Lung (tissue), 12 donors: ENCODE data around the gene GATAD2A. TPM values are rescaled to one million over a fixed set of nuclear protein-coding genes. Genes with fewer than 3 reads are reported as not detected.

Experiments used
- ATAC-seq: fragments of 200-7000 bp; cut with Tn5 transposase; one replicate; pipeline ENCODE4 v1.9.1; 2020; ENCODE audit warnings: moderate number of reproducible peaks; ENCODE audit not compliant: insufficient read depth, low FRiP score
- DNase-seq, 3 donors: peaks; one replicate each; pipeline ENCODE4 v3.0.0-alpha.2; 2013 to 2017
- H3K27ac ChIP-seq, 2 donors: one replicate each; pipeline ENCODE4 v1.5.1; 2013; ENCODE audit warnings: mild to moderate bottlenecking in 2 of 2, moderate library complexity in 2 of 2, control low read depth in 1 of 2, inconsistent platforms in 1 of 2, low read depth in 1 of 2, low read length in 1 of 2
- H3K27me3 ChIP-seq, 3 donors: one replicate each; pipeline ENCODE4 v1.5.1; 2013; ENCODE audit warnings: low read length in 2 of 3; ENCODE audit not compliant: control insufficient read depth in 3 of 3, insufficient read depth in 3 of 3
- H3K36me3 ChIP-seq, 4 donors: one replicate each; pipeline ENCODE4 v1.5.1; 2013; ENCODE audit warnings: low read length in 4 of 4, mild to moderate bottlenecking in 1 of 4, moderate library complexity in 1 of 4; ENCODE audit not compliant: control insufficient read depth in 4 of 4, insufficient read depth in 4 of 4
- H3K4me1 ChIP-seq, 5 donors: one replicate each; pipeline ENCODE4 v1.5.1; 2013; ENCODE audit warnings: low read length in 5 of 5, mild to moderate bottlenecking in 2 of 5, moderate library complexity in 1 of 5; ENCODE audit not compliant: control insufficient read depth in 5 of 5, insufficient read depth in 5 of 5
- H3K4me3 ChIP-seq: one replicate; pipeline ENCODE4 v1.5.1; 2013; ENCODE audit warnings: mild to moderate bottlenecking, control low read depth, moderate library complexity
- H3K9ac ChIP-seq, 2 donors: one replicate each; pipeline ENCODE4 v1.5.1; 2013; ENCODE audit warnings: low read length in 2 of 2, control low read depth in 1 of 2; ENCODE audit not compliant: insufficient read depth in 1 of 2
- H3K9me3 ChIP-seq, 4 donors: one replicate each; pipeline ENCODE4 v1.5.1; 2013; ENCODE audit warnings: low read length in 3 of 4, mild to moderate bottlenecking in 1 of 4, moderate library complexity in 1 of 4; ENCODE audit not compliant: control insufficient read depth in 4 of 4, insufficient read depth in 3 of 4
- WGBS, 2 donors: extraction: QIAGEN DNeasy Blood & Tissue Kit; methylation state at CpG; one replicate each; pipeline ENCODE4 v1.1.7; 2013; 5-methylcytosine and 5-hydroxymethylcytosine counted together
- polyA plus RNA-seq, 2 donors: library from polyadenylated mRNA; stranded (reverse); fragments of 200-250 nt; gene quantifications; one replicate each; pipeline ENCODE4 v1.2.1, GENCODE V29; 2013
- total RNA-seq, 2 donors: library from RNA; depleted of rRNA in 1 of 2; stranded (reverse); fragments of >200 nt in 1 of 2; gene quantifications; one replicate each; pipeline ENCODE4 v1.2.1, GENCODE V29; 2014 to 2021
- TF ChIP-seq, protein P1 (sequence below): IDR thresholded peaks from 2 replicates; pipeline ENCODE4 v1.5.1; 2012; ENCODE audit warnings: mild to moderate bottlenecking; ENCODE audit errors: control extremely low read depth, extremely low read depth
- donor health status: control.
- donor health status: control.
- donor health status: Bipolar disorder and iron deficiency.
- donor health status: healthy.
- donor health status: DM: yes; HTN: yes; CAD: no.

The GATAD2A gene
- total and polyA plus RNA-seq, 4 donors, result 30.6 to 93.7 (median 37.4) TPM

DNA sequence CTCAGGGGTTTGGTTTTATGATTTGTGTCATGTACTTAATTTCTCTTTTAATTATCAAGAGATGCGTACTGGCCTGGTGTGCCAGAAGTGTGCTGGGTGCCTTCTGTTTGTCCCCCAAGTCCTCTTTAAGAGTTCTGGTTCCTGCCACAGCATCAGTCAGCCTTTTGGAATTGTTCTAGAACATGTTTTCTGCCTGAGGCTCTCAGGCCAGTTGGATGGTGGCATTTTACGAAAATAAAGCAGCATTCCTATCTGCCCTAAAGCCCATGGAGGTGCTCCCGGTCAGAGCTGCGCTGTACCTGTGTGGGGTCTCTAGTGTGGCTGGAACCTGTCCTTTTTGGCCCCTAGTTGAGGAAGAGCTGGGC, 55.8 kb downstream of the GATAD2A start:
- no peak for ATAC-seq
- Histone ChIP-seq H3K27ac (peak overlapping the region; percentile 24 to 94), H3K9me3 (peaks cover 0 to 3% (median 0%) of the 10 kb centered on the region in 4 donors), H3K4me3 (no peak overlapping the region), H3K36me3 (peaks cover 4 to 12% (median 8%) of the 10 kb centered on the region in 4 donors), H3K9ac (peak overlapping the region in 1 of 2 donors; percentile 48), H3K27me3 (no peaks in the 10 kb centered on the region), H3K4me1 (peaks cover 26 to 69% (median 61%) of the 10 kb centered on the region in 5 donors)
- TF ChIP-seq, protein P1, sequence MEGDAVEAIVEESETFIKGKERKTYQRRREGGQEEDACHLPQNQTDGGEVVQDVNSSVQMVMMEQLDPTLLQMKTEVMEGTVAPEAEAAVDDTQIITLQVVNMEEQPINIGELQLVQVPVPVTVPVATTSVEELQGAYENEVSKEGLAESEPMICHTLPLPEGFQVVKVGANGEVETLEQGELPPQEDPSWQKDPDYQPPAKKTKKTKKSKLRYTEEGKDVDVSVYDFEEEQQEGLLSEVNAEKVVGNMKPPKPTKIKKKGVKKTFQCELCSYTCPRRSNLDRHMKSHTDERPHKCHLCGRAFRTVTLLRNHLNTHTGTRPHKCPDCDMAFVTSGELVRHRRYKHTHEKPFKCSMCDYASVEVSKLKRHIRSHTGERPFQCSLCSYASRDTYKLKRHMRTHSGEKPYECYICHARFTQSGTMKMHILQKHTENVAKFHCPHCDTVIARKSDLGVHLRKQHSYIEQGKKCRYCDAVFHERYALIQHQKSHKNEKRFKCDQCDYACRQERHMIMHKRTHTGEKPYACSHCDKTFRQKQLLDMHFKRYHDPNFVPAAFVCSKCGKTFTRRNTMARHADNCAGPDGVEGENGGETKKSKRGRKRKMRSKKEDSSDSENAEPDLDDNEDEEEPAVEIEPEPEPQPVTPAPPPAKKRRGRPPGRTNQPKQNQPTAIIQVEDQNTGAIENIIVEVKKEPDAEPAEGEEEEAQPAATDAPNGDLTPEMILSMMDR, result no peak
- 87 to 94% methylated on average over 4 of the region's 4 CpGs for WGBS, 2 donors
- DNase-seq, result no peak

DNA sequence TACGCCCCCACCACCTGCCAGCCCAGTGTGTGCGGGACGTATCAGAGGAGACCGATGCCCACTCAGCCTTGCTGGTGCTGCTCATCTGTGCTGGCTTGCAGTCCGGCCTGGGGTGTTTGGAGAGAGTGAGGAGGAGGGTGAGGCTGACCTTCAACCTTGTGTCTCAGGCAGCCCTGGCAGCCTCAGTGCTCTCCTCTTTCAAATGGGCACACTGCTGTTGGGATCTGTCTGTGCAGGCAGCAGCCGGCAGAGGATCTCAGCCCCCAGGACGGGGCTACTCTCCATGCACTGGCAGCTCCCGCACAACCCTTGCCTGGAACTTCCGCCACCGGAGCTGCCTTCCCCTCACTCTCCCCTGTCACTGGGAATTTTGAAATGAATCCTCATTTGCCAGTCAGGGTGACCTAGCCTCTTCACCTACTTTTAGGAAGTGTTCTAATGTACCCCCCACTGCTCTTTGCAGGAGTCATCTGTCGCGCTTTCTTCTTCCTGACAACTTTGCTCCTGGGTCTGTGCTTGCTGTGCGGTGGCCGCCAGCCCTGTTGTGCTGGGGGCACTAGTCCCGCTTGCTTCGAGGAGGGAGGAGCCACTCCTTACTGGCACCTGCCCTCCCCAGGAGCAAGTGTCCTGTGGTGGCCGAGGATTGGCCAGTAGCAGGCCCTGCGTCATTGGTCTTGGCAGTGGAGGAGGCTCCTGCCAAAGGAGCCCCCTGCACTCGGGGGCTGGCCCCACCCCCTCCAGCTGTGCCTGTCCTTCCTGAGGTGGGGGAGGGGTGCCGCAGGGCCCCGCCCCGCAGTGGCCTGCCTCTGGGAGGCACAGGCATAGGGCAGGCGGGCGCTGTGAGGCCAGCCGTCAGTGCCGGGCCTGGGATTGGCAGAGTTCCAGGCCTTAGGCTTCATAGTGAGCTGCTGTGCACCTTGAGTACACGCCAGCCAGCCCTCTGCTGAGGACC, 56.5 kb downstream of the GATAD2A start:
- TF ChIP-seq, protein P1, result no peak
- Histone ChIP-seq H3K4me1 (peaks cover 26 to 69% (median 61%) of the 10 kb centered on the region in 5 donors), H3K27me3 (no peaks in the 10 kb centered on the region), H3K36me3 (peaks cover 5 to 17% (median 12%) of the 10 kb centered on the region in 4 donors), H3K9ac (peak overlapping the region in 1 of 2 donors; percentile 48), H3K9me3 (peaks cover 0 to 3% (median 1%) of the 10 kb centered on the region in 4 donors), H3K4me3 (no peak overlapping the region), H3K27ac (peak overlapping the region; percentile 30 to 94)
- DNase-seq, result peak; percentile 79 to 88 (median 85)
- ATAC-seq, result no peak
- WGBS, 2 donors, result 31 to 36% methylated on average over 25 to 27 of the region's 27 CpGs

DNA sequence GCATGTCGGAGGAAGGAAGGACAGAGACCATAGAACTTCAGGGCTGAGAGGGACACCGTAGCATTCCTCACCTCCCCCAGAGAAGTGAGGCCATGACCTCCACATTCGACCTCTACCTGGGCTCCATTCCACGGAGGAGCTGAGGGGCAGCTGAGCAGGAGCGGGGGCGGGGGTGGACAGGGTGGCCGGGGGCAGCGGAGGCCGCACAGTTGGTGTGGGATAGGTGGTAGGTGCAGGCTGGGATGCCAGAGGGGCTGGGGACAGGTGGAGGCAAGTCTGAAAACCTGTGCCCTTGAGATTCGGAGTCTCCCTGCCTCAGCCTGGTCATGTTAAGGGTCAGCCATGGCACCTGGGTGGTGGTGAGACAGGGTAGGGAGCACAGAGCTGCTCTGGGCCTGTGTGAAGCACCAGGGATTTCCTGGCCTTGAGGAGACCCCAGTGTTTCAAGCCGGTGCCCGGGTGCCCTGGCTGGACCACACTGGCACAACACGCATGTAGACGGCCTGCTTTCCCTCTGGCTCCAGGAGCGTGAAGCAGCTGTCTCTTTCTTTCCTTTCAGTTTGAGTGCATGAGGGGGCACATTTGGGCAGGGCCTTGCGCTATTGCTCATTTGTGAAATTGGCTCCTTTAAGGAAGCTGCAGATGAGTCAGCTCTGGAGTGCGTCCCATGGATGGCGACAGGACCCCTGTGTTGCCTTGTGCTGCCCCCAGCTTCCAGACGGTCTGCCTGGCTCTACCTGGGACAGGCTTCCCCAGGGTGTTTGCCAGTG, 58.1 kb downstream of the GATAD2A start:
- Histone ChIP-seq H3K4me3 (no peak overlapping the region), H3K4me1 (peaks cover 26 to 62% (median 55%) of the 10 kb centered on the region in 5 donors), H3K9ac (peak overlapping the region in 1 of 2 donors; percentile 8), H3K27ac (peak overlapping the region in 1 of 2 donors; percentile 94), H3K36me3 (peaks cover 5 to 28% (median 18%) of the 10 kb centered on the region in 4 donors), H3K27me3 (no peaks in the 10 kb centered on the region), H3K9me3 (peaks cover 0 to 13% (median 6%) of the 10 kb centered on the region in 4 donors)
- TF ChIP-seq, protein P1, result no peak
- DNase-seq, result peak in 2 of 3 donors; percentile 52 to 64
- ATAC-seq, result no peak
- 65 to 74% methylated on average over 19 of the region's 19 CpGs for WGBS, 2 donors
